Duodenal mucosa (tissue), 2 donors: Measurements from ENCODE around the gene CDH13.

Experiments
- H3K27ac ChIP-seq: one replicate; pipeline ENCODE4 v1.7.0; 2013; ENCODE audit warnings: low read depth, low read length
- H3K27me3 ChIP-seq, 2 donors: one replicate each; pipeline ENCODE4 v1.7.0; 2013; ENCODE audit warnings: low read length in 2 of 2, control low read depth in 1 of 2; ENCODE audit not compliant: insufficient read depth in 2 of 2, control insufficient read depth in 1 of 2
- H3K36me3 ChIP-seq, 2 donors: one replicate each; pipeline ENCODE4 v1.7.0; 2013; ENCODE audit warnings: low read length in 2 of 2, control low read depth in 1 of 2; ENCODE audit not compliant: insufficient read depth in 2 of 2, control insufficient read depth in 1 of 2
- H3K4me1 ChIP-seq, 2 donors: one replicate each; pipeline ENCODE4 v1.7.0; 2013; ENCODE audit warnings: low read length in 2 of 2, control low read depth in 1 of 2; ENCODE audit not compliant: insufficient read depth in 2 of 2, control insufficient read depth in 1 of 2
- H3K4me3 ChIP-seq, 2 donors: one replicate each; pipeline ENCODE4 v1.7.0; 2013; ENCODE audit warnings: low read length in 2 of 2, low read depth in 1 of 2
- H3K9ac ChIP-seq, 2 donors: one replicate each; pipeline ENCODE4 v1.7.0; 2013; ENCODE audit warnings: low read length in 2 of 2, low read depth in 1 of 2
- H3K9me3 ChIP-seq, 2 donors: one replicate each; pipeline ENCODE4 v1.7.0; 2013; ENCODE audit warnings: low read length in 2 of 2, control low read depth in 1 of 2; ENCODE audit not compliant: control insufficient read depth in 1 of 2

Gene CDH13

DNA sequence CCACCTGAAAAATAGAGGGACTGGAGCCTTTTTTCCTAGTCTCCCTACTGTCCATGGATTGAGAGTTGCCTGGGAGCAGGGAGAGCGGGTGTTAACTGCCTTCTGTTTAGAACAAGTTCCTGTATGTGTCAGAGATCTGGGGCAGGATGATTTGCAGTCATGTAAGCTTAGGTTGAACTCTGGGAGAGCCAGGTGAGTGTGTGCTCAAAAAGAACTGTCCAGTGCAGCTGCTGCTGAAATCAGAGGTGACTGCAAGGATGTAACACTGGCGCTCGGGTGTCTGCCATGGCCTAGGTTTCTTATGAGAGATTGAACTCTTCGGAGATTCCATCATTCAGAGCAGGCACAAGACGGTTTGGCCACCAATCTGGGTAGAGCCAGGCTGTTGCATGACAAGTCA, 432.5 kb downstream of the CDH13 start:
- no peaks in the 10 kb centered on the region for H3K36me3 ChIP-seq
- H3K4me3 ChIP-seq, result no peak overlapping the region
- no peaks in the 10 kb centered on the region for H3K9me3 ChIP-seq
- no peak overlapping the region for H3K27ac ChIP-seq
- H3K4me1 ChIP-seq, result no peaks in the 10 kb centered on the region
- H3K27me3 ChIP-seq, result no peaks in the 10 kb centered on the region
- no peak overlapping the region for H3K9ac ChIP-seq

DNA sequence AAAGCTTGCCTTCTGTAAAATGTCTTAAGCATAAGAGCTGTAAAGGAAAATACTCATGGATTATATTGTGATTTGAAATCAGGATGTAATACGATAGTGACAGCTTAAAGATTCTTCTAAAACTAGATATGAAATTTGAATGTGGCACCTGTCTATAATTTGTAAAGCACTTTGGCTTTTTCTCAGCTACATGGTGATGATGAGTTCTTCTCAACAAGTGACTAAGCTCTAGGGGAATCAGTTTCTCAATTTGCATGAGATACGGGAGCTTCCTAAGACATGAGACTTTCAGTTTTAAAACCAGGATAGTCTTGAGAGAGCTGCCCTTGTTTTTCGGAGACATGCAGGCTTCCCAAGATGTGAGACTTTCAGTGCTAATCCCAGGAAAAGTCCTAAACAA, 439.2 kb downstream of the CDH13 start:
- Histone ChIP-seq H3K4me1 (no peaks in the 10 kb centered on the region), H3K9ac (no peak overlapping the region)

DNA sequence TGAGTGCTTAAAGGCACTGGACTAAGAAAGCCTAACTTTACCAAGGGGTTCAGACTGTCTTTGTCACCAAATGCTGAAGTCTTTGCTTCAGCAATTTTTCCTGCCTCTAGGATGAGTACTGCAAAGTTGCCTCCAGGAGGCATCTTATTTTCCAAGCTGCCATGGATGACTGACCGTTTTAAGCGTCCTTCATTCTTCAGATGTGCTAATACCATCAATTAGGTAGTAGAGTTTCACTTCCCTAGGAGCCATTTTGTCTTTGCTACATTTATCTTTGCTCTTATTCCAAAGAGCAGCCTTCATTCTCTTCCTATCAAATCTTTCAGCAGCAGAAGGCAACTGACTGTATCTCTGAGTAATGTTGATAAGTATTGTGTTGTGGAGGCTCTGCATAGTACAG, 440.1 kb downstream of the CDH13 start:
- H3K27me3 ChIP-seq, result no peaks in the 10 kb centered on the region
- H3K9ac ChIP-seq, result no peak overlapping the region
- no peaks in the 10 kb centered on the region for H3K4me1 ChIP-seq
- H3K36me3 ChIP-seq, result no peaks in the 10 kb centered on the region
- no peak overlapping the region for H3K4me3 ChIP-seq
- H3K9me3 ChIP-seq, result no peaks in the 10 kb centered on the region
- H3K27ac ChIP-seq, result no peak overlapping the region

More for the DNA sequence above, 439.2 kb downstream of the CDH13 start:
- H3K36me3 ChIP-seq, result no peaks in the 10 kb centered on the region
- H3K9me3 ChIP-seq, result no peaks in the 10 kb centered on the region
- H3K27me3 ChIP-seq, result no peaks in the 10 kb centered on the region
- H3K4me3 ChIP-seq, result no peak overlapping the region
- H3K27ac ChIP-seq, result no peak overlapping the region

DNA sequence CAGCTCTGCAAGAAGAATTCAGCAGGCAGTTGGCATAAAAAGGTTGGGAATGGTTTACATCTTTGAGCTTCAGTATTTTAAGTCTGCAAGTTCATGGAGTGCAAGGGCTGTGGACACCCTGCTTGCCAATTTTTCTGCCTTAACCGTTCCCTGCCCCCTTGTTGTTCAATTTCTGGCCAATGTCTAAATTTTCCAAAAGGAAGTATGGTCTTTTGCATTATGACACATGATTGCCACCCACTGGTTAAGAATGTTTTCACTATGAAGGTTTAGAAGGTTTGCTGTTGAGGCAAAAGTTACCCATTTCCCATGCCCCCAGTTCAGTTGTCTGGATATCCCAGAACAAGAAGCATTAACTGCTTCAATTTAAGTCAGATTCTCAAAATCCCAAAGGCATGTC, 441.9 kb downstream of the CDH13 start:
- Histone ChIP-seq H3K9me3 (no peaks in the 10 kb centered on the region), H3K9ac (no peak overlapping the region), H3K27me3 (no peaks in the 10 kb centered on the region), H3K27ac (no peak overlapping the region), H3K4me3 (no peak overlapping the region), H3K36me3 (no peaks in the 10 kb centered on the region), H3K4me1 (no peaks in the 10 kb centered on the region)

DNA sequence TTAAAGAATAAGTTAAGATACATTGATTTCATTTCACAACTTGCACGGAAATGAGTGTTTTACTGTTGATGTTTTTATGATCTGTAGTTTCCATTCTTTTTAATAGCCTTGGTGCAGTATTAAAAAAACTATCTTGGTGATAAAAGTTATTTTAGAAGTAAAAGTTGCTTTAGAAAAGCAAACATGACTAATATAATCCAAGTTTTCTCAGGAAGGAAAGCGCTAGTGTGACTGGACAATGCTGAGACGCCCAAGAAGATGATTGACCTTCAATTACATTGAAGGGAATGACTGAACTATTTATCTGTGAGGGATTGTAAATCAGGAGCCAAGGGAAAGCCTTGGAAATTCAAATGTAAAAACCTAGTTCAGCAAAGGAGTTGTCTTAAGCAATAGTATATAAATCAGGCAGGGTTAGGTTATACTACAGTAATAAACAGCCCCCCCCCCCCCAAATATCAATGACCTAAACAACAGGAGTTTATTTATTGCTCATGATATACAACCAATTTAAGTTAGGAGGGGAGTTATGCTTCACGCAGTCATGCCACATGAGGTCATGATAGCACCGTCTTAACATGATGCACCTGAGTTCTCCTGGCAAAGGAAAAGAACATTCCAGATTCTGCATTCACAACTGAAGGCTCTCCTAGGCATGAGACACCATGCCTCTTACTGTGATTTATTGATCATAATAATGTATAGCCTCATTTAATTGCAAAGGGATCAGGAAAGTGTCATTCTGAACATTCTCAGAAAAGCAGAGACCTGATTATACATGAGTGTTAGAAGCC, 443.8 kb downstream of the CDH13 start:
- no peaks in the 10 kb centered on the region for H3K9me3 ChIP-seq
- H3K27ac ChIP-seq, result no peak overlapping the region
- H3K27me3 ChIP-seq, result no peaks in the 10 kb centered on the region
- H3K4me3 ChIP-seq, result no peak overlapping the region
- no peaks in the 10 kb centered on the region for H3K4me1 ChIP-seq
- H3K9ac ChIP-seq, result no peak overlapping the region
- no peaks in the 10 kb centered on the region for H3K36me3 ChIP-seq

DNA sequence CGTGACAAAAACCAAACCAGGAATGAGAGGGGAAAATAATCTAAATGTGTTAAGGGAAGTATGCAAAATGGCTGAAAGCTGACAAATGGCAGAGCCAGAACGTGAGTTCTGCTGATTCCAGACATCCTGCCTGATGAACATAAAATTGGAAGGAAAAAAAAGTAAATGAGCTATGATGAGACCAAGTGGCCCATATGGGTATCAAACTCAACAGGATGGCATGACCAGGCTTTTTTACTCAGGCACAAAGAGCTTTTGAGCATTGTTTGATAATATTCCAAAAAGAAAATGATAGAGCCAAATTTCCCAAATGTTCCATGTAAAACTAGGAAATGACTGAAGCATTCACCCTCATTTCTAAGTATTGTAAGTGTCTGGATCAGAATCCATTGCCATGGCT, 449.2 kb downstream of the CDH13 start:
- Histone ChIP-seq H3K9ac (no peak overlapping the region), H3K36me3 (no peaks in the 10 kb centered on the region)

DNA sequence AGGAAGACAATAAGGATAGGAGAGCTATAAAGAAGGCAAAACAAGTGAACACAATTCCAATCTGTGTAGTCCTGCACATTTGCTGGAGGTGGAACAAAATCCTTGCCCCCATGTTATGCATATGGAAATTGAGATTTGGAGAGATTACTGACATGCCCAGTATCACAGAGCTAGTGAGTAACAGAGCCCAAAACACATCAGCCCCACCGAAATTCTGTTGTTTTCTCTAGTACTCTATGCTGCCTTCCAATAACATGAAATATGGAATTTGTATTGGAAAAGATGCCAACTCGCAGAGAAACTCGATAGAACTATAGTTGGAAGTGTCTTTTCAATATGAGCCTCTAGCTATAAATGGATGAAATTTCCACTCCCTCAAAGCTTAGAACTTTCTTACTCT, 456.6 kb downstream of the CDH13 start:
- H3K36me3 ChIP-seq, result no peaks in the 10 kb centered on the region
- no peaks in the 10 kb centered on the region for H3K27me3 ChIP-seq
- H3K4me1 ChIP-seq, result no peaks in the 10 kb centered on the region
- H3K27ac ChIP-seq, result no peak overlapping the region
- no peaks in the 10 kb centered on the region for H3K9me3 ChIP-seq
- no peak overlapping the region for H3K4me3 ChIP-seq
- H3K9ac ChIP-seq, result no peak overlapping the region

More for the DNA sequence above, 449.2 kb downstream of the CDH13 start:
- no peak overlapping the region for H3K27ac ChIP-seq
- H3K4me3 ChIP-seq, result no peak overlapping the region
- H3K9me3 ChIP-seq, result no peaks in the 10 kb centered on the region
- H3K4me1 ChIP-seq, result no peaks in the 10 kb centered on the region
- no peaks in the 10 kb centered on the region for H3K27me3 ChIP-seq

DNA sequence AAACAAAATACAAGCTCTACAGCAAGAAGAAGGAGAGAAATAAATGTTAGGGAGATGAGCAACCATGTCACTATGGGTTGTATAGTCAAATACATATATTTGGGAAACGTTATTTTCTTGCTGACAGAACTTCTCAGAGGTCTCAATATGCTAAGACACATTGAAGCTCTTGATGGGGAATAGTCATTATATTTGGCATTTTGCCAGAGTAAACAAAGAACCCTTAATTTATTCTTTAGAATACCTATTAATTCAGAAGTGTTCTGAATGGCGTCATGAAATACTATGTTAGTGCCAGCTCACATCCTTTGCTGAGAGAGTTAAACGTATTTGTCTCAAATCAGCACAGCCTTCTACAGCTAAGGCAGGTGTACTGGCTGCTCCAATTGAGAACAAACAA, 458.9 kb downstream of the CDH13 start:
- no peaks in the 10 kb centered on the region for H3K9me3 ChIP-seq
- H3K27ac ChIP-seq, result no peak overlapping the region
- H3K36me3 ChIP-seq, result no peaks in the 10 kb centered on the region
- H3K4me1 ChIP-seq, result no peaks in the 10 kb centered on the region
- no peaks in the 10 kb centered on the region for H3K27me3 ChIP-seq
- H3K4me3 ChIP-seq, result no peak overlapping the region
- H3K9ac ChIP-seq, result no peak overlapping the region

DNA sequence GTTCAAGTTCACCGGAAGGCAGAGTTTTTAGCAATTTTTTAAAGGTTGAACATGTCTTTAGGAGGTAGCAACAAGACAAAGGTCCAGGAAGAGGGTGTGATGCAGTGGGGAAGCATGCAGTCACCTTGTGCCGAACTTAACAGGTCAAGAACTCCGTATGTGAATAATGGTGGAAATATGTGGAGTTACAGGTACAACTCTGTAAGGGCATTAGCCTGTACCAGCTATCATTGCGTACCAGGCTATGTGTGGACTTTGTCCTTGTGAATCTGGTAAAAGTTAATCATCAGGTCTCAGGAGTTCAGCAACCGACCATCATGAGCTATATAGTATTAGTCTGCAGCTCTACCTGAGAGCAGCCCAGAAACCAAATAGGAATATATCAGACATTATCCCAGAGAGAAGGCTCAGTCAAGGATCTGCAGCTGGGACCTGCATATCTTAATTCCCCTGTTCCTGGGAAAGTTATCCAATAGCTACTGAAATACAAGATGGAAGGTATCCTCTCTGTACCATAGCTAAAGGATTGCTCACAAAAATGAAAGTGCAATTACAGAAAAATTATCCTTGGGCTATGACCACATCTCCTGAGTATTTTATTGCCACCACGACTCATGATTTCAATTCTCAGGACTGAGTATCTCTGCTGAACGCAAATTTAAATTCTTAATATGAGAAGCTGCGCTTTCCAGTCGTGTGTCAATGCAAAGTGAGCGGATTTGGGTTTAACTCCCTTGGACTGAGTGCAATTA, 469.3 kb downstream of the CDH13 start:
- Histone ChIP-seq H3K36me3 (no peaks in the 10 kb centered on the region), H3K27ac (no peak overlapping the region), H3K4me1 (peaks cover 0 to 3% of the 10 kb centered on the region in 2 donors), H3K9ac (no peak overlapping the region), H3K4me3 (peak overlapping the region in 1 of 2 donors; percentile 48), H3K27me3 (no peaks in the 10 kb centered on the region), H3K9me3 (peaks cover 3 to 7% of the 10 kb centered on the region in 2 donors)

DNA sequence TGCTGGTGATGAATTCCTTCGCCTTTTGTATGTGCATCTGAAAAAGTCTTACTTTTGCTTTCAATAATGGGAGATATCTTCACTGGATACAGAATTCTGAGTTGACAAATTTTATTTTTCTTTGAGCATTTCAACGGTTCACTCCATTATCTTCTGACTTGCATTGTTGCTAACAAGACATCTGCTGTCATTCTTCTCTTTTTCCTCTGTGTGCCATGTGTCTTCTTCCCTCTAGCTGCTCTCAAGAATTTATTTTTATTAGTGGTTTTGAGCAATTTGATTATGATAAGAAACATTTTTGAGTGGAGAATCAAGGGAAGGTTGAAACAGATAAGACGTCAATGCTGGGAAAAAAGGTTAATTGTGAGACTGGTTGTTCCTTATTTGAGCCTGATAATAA, 471.8 kb downstream of the CDH13 start:
- Histone ChIP-seq H3K27me3 (no peaks in the 10 kb centered on the region), H3K9me3 (peaks cover 3 to 7% of the 10 kb centered on the region in 2 donors), H3K27ac (no peak overlapping the region), H3K4me1 (peaks cover 0 to 3% of the 10 kb centered on the region in 2 donors), H3K9ac (no peak overlapping the region), H3K36me3 (no peaks in the 10 kb centered on the region), H3K4me3 (no peak overlapping the region)
